Stimulated activated CD8-positive, alpha-beta memory T cell treated with anti-CD3 and anti-CD28 coated beads, Interleukin-4, amount 100 ng/mL, for 4 hours (primary cell): Measurements from ENCODE around the gene ZNF512B.
"Not testable (repeated sequence)": the region's sequence is repeated elsewhere in the genome, so short reads cannot be mapped to it uniquely, and the experiment has no call there.

Source experiments
- DNase-seq, 2 donors: peaks; one replicate each; pipeline ENCODE4 v3.0.0-alpha.2; 2020; ENCODE audit warnings: low read depth in 2 of 2, low spot score in 1 of 2

The ZNF512B gene

GRCh38 chr20:63963784-63964301 lies 5.9 kb downstream of the ZNF512B start:
- DNase-seq = no peak

GRCh38 chr20:63963348-63963741 lies 6.4 kb downstream of the ZNF512B start:
- no peak for DNase-seq

DNA sequence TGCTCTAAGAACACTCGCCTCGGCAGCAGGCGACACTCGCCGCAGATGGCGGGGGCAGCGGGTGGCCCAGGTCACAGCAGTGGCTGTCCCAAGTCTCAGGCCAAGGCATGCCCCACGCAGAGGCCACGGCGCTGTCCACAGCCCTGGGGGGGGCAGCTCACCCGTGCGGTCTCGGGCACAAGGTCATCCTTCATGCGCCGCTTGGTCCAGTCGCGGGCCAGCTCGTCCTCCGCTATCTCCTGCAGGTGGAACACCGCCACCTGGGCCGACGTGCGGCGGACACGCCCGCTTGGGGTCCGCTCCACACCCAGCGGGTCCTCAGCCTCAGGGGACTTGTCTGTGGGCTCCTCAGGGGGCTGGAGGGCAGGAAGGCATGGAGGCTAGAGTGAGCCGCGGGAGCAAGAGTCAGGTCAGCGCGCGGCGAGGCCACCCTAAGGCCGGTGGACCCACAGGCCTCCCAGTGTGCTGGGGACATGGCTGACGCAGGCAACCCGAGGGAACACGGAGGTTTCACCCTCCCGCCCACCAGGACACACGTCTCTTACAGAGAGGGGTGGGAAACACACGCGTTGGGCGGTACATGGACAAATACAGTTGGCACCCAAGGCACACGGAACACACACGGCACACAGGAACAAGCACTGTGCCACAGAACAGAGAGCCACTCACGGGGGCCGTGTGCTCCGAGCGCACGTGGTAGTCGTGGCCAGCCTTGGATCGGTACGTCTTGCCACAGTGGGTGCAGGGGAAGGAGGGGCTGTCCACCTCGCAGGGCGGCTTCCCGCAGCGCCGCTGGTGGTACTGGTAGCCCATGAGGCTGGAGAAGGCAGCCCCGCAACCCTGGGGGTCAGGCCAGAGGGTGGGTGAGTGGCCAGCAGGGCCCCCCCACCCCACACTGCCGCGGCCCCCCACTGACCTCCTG lies 7.0 kb downstream of the ZNF512B start:
- DNase-seq = no peak

DNA sequence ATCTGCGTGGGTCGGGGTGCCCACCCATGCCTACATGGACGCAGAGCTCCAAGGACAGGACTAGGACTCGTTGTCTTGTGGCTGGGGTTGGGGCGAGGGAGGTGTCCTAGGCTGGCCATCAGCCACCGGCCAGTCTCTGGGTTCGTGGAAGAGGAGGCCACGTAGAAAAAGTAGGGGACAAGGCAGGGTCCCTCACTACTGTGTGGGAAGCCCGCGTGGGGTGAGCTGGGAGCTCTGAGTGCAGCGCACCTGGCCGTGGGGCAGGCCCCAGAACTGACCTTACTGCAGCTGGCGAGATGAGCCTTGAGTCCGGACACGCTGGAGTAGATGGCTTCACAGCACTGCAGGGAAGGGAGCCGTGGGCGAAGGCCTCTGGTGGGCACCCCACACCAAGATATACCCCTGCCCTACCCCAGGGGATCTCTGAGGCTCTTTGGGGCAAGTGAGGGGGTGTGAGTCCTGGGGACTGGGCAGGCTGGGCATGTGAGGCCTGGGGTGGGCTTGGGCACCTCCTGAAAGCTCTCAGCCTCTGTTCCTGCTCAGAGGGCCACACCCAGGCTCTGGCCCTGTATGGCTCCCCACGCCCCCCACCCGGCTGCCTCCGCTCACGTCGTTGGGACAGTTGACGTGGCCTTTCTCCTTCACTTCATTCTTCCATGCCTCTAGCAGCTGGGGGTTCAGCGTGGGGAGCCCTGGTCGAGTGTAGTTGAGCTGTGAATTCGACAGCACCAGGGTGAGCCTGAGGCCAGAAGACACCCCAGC lies 7.9 kb downstream of the ZNF512B start:
- no peak for DNase-seq

- DNase-seq = not testable (repeated sequence)
These were observed 8.8 kb downstream of the ZNF512B start for GRCh38 chr20:63960654-63961621.

DNA sequence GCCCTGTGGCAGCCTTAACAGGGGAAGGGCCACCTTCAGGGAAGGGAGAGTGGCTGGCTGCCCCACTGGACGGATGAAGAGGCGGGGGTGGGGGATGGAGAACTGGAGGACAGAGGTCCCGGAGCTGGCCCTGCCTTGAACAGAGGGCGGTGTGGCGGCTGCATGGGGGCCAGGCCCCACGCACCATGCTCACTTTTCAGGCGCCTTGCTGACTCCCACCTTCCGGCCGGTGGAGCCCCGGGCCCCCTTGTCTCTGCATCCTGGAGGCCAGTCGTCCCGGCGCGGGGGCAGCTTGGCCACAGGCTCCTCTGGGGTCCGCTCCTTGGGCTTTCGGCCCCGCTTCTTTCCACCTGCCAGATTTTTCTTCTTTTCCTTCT lies 10.0 kb downstream of the ZNF512B start:
- no peak for DNase-seq

- DNase-seq = no peak
These were observed 10.6 kb downstream of the ZNF512B start for GRCh38 chr20:63958964-63959698.

DNA sequence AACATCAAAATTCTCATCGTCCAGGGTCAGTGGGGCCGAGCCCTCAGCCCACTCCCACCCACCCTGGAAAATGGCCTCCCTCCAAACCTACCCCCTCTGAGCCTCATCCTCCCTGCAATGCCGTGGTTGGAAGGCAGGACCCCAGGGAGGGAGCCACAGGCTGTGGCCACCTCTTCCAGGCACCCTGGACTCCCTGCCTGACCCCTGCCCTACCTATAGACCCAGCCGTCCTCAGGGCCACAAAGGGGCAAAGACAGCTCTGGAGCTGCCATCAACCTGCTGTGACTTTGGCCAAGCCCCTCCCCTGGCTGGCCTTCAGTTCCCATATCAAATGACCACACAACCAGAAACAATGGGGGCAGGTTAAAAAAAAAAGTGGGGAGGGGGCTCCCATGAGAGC lies 11.3 kb downstream of the ZNF512B start:
- DNase-seq = no peak

DNA sequence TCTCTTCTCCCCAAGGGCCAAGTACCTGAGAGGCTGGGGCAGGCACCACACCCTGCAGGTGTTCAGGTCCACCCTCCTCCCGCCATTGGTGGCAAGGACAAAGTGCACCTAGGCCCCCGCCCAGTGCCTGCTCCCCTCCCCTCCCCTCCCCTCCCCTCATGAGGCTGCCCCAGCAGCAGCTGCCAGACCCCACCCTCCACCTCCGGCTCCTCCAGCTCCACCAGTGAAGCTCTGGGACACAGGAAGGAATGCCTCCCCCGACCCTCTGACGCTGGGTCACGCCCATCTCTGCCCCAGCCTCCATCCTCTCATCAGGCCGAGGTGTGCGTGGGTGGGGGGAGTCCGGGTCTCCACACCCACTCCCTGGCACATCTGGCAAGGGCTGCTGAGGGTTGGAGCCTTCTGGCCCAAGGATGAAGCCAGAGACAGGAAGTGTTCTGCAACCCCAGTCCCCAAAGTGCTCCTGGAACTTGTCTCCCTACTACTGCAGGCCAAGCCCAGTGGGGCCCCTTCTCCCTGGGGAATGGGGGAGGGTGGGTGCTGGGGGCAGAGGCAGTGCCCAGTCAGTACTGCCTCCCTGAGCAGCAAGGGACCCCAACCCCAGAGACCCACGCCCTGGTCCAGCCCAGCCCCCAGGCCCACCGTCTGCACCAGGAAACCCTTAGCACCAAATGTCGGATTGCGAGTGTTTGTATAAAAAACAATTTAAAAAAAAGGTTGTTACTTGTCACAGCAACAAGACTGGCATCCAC lies 11.9 kb downstream of the ZNF512B start:
- DNase-seq = no peak

DNA sequence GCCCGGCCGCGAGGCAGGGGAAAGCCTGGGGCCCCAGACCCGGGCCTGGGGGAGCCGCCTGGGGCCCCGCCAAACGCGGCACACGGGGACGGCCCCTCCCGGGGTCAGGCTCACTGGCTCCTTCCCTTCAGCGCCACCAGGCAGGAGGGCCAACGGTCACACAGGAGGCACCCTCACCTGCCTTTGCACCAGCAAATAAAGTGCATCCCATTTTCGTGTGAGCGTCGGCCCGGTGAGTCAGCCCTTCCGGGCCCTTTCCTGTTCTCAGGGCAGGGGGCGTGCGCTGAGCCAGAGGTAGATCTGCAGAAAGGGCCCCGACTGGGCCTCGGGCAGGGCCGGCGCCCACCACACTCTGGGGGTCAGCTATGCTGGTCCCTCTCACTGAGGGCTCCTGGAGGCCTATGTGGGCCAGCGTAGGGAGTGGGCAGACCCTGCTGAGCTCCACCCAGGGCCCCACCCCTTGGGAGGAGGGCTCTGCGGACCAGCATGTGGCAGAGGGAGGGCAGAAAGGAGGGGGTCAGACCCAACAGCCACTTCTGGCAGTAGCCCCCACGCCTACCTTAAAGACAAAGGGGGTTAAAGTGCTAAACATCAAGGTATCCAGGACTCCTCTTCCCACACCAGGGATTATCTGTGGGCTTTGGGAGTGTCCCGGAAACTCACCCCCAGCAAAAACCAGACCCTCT lies 12.6 kb downstream of the ZNF512B start:
- peak in 1 of 2 donors; percentile 52 for DNase-seq

- DNase-seq = no peak
These were observed 13.1 kb downstream of the ZNF512B start for GRCh38 chr20:63956664-63957003.

- DNase-seq = peak; percentile 69 to 83
These were observed 13.7 kb downstream of the ZNF512B start, which contains the start of gene UCKL1 for GRCh38 chr20:63955827-63956663. UCKL1 (minus strand) TSS chr20:63956416; CDS start chr20:63956372, 44 bp downstream.

- no peak for DNase-seq
These were observed 14.4 kb downstream of the ZNF512B start for GRCh38 chr20:63955281-63955826.

- no peak for DNase-seq
These were observed 15.8 kb downstream of the ZNF512B start for GRCh38 chr20:63953764-63954429.

- DNase-seq = no peak
These were observed 17.0 kb downstream of the ZNF512B start for GRCh38 chr20:63952769-63953168.

DNA sequence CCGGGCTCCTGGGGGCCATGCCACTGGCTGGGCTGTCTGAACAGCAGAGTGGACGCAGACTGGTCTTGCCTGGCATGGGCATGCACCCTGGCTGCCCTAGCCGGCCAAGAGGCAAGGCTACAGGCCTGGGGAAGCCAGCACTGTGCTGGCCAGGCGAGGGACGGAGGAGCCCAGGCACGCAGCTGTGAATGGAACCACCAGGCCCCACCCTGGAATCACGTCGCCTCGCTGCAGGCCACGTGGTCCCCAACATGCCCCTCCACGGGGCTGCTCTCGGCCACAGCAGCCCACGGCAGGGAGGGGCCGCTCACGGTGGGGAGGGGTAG lies 17.6 kb downstream of the ZNF512B start:
- no peak for DNase-seq
